Activated CD4-positive, alpha-beta T cell treated with anti-CD3 and anti-CD28 coated beads for 48 hours (primary cell): Measurements from ENCODE around the gene CPA2.
"Not testable (repeated sequence)": the region's sequence is repeated elsewhere in the genome, so short reads cannot be mapped to it uniquely, and the experiment has no call there.

Experiments used
- DNase-seq: peaks from one replicate; pipeline ENCODE4 v3.0.0-alpha.2; 2020

The CPA2 gene

DNA sequence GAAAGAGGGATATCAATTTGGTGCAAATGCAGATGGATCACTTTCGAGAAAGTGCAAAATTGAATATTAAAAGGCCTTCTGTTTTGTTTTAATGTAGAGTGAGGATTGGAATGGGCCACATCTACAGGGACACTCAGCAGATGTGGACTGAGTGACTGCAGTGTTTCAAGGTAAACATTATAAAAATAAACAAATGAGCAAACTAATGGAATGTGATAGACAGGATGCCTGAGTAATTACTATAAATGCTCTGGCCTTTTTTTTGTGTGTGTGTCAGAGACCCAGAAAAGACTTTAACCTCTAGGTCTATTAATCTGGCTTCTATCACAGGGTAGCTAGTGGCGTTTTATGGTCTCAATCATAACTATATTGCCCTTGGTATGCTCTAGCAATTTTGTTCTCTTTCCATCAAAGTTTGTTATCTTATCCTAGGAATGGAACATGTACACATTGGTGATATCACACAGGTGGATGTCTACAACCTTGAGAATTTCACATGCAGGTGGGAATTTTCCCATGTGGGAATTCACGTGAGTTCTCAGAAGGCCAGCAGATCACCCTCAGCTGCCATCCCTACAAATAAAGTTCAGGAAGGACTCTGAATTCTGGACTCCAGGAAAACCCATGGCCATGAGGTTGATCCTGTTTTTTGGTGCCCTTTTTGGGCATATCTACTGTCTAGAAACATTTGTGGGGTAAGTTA is at the start of gene CPA2:
Gene CPA2, plus strand, starts transcription at position 606 of the 703 bp plus-strand sequence. Its CDS starts 19 bp downstream, at position 625.
- no peak for DNase-seq

DNA sequence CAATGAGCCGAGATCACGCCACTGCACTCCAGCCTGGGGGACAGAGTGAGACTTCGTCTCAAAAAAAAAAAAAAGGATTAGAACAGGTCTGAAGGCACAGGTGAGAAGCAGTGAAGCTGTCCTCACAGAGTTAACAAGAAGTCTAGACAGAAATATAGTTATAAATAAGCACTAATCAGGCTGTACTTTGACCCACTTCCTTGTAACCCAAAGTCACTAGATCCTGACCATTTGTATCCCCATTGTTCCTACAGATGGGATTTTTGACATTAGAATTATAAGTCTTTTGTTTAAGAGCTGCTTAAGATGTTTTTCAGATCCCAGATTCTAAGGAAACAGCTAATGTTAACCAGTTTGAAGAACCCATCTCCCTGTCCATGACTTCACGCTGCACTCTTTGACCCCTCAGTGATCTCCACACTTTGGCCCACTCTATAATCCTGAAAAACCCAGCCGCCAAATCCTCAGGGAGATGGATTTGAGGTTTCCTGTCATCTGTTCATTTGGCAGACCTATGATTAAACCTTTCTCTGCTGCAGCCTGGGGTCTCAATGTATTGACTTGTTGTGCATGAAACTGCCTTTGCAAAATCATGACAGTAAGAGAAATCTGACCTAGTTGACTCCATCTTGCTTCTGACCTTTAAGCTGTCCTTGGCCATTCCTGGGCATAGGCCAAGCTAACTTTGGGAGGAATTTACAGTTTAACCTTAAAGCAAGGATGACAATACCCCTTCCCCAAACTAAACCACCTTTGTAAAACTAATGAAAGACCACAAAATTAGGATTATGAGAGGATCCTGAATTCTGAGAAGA is 47.6 kb upstream of the CPA2 start:
- no peak for DNase-seq

DNA sequence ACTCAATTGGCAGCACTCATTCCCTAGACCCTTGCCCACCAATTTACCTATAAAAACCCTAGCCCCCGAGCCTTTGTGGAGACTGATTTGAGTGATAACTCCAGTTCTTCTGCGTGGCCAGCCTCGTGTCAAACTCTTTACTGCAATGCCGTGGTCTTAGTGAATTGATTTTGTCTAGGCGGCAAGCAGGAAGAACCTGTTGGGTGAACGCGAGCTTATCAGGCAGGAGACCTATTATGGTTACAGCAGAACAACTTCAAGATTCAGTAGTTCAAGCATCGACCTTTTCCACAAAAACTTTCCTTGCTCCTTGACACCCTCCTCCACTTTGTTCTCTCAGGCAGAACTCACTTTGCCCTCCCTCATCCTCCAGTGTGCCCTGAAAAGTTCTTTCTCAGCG is 46.8 kb upstream of the CPA2 start:
- DNase-seq: no peak

DNA sequence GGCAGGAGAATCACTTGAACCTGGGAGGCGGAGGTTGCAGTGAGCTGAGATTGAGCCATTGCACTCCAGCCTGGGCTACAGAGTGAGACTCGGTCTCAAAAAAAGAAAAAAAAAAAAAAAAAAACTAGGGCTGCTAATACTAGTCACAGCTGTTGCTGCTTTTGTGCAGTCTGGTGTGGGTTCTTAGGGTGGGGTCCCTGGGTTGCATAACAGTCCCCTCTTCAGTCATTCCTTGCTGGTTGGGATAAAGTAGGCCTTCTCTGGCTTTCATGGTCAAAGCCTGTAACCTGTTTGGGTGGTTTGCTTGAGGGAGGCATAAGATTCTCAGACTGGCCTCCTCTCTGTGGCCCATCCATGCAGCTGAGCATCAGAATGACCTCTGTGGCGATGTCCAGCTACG is 44.9 kb upstream of the CPA2 start:
- DNase-seq: no peak

DNA sequence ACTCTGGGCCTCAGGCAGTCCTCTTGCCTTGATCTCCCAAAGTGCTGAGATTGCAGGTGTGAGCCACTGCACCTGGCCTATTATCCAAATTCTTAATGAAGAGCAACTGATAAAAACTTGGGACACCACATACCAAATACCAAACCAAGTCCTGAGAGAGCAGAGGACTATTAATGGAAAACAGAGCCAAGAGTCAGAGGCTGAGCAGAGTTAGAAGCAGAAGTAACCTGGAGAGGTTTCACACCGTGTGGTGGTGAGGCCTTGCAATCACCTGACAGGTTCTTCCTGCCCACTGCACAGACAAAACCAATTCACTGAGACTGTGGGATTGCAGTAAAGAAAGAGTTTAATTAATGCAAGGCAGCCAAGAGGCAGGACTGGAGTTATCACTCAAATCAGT is 43.0 kb upstream of the CPA2 start:
- no peak for DNase-seq

- no peak for DNase-seq
Observed at GRCh38 chr7:130224210-130224609, 42.5 kb upstream of the CPA2 start.

DNA sequence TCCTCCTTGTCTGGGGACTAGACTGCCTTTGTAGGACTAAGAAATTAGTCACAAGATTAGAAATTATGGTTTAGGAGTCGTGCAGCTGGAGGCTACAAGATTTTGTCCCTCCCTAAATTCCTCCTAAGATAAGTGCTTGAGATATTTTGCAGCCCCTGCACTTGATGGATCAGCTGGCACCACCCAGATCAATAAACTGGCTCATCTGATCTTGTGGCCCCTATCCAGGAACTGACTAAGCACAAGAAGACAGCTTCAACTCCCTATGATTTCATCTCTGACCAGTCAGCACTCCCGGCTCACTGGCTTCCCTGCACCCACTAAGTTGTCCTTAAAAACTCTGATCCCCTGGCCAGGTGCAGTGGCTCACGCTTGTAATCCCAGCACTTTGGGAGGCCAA is 41.7 kb upstream of the CPA2 start:
- DNase-seq: not testable (repeated sequence)

DNA sequence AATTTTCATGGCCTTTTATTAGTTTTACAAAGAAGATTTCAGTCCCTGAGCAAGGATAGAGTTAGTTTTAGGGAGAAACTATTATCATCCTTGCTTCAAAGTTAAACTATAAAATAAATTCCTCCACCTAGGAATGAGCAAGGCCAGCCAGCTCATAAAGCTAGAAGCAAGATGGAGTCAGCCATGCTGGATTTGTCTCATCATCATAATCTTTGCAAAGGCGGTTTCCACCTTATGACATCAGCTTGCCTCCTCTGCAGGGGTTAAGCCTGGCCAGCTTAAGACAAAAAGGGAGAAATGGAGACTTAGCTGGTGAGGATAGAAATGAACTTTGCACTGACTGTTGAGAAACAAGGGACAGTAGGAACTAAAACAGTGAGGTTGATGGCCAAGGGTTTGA is 40.3 kb upstream of the CPA2 start:
- DNase-seq: no peak

- DNase-seq: no peak
Observed at GRCh38 chr7:130227883-130228575, 38.6 kb upstream of the CPA2 start.

DNA sequence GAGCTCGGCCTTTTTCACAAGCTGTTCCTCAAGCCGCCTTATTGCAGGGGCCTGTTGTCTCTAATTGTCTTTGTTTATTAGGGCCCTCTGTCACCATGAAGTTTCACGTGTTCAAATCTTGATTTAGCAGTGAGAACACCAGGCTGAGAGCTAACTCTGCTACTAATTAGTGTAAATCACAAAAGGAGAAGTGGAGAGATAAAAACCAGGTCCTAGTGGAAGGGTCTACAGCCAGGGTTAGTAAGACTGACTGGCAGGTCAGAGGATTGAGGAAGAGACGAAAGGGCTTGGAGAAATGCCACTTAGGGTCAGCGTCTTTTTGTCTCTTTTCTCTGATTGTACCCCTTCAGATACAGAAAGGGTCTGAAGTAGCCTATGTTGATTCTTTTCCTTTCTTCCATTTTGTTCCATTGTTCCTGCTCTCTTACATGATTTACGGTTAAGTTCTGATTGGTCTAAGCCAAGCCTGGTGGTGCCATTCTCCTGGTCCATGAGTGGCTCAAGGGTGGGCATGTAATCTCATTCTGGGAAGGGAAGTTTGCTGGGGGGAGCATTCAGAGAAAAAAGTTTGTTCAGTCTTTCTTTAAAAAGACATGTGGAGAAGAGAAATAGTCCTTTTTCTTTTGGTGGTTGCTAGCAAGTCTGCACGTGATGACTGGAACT is 37.7 kb upstream of the CPA2 start:
- no peak for DNase-seq

GRCh38 chr7:130229981-130230380 is 36.7 kb upstream of the CPA2 start:
- DNase-seq: not testable (repeated sequence)

GRCh38 chr7:130231792-130232191 is 34.9 kb upstream of the CPA2 start:
- DNase-seq: no peak

DNA sequence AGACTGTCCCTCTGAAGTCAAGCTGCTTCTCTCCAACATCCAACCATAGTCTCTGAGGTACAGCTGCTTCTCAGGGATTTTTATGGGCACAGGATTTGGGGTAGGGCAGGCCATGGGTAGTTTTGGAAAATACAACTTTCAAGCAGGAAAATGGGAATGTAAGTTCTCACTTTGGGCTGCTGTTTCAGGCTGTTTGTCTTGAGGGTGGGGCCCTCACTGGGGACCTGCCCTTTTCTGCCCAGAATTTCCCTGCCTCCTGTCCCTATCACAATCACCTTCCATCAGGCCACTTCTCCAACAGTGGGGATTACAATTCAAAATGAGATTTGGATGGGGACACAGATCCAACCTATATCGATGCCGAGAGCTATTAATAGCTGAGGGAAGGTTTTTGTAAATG is 34.5 kb upstream of the CPA2 start:
- no peak for DNase-seq

- no peak for DNase-seq
Observed at GRCh38 chr7:130234078-130234477, 32.6 kb upstream of the CPA2 start.

DNA sequence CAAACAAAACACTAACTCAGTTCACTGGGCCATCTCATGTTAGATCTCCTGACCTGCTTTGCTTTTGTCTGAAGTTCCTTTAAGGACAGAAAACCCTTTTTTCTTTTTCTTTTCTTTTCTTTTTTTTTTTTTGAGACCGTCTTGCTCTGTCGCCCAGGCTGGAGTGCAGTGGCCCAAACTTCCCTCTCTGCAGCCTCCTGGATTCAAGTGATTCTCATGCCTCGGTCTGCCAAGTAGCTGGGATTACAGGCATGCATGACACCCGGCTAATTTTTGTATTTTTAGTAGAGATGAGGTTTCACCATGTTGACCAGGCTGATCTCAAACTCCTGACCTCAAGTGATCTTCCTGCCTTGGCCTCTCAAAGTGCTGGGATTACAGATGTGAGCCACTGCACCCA is 30.3 kb upstream of the CPA2 start:
- DNase-seq: not testable (repeated sequence)

- DNase-seq: no peak
Observed at GRCh38 chr7:130240240-130240639, 26.4 kb upstream of the CPA2 start.

DNA sequence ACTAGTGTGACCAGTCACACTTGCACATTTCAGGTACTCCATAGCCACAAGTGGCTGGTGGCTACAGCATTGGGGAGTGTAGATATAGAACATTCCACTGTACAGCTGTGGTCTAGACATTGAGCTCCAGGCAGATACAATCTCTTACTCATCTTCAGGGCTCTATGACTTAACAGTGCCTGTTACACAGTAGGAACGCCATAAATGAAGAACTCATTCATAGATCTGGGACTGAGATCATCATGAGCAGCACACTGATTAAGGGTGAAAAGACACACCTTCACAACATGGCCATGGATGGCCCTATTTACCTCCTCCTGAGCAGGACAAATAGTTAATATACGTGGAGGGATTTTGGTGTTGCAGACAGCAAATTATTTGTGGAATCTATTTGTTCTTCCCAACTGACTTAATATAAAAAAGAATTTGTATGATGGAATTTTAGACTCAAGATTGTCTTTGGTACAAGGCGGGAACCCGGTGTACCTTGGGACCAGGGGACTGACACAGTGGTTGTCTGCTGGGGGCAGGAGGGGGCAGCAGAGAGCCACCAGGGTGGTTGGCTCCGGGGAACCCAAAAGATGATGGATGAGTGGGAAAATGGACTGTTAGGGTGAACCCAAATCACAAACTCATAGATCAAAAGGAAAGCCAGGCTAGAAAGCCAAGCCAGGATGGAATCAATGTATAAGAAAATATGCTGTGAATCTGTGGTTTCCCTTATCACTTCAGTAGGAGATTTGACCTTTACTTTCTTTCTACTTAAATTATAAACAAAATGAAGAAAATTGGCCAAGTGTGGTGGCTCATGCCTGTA is 24.3 kb upstream of the CPA2 start:
- peak; percentile 75 for DNase-seq

- DNase-seq: not testable (repeated sequence)
Observed at GRCh38 chr7:130243486-130243885, 23.2 kb upstream of the CPA2 start.

GRCh38 chr7:130246491-130246890 is 20.2 kb upstream of the CPA2 start:
- DNase-seq: not testable (repeated sequence)

- DNase-seq: not testable (repeated sequence)
Observed at GRCh38 chr7:130248842-130249241, 17.8 kb upstream of the CPA2 start.

DNA sequence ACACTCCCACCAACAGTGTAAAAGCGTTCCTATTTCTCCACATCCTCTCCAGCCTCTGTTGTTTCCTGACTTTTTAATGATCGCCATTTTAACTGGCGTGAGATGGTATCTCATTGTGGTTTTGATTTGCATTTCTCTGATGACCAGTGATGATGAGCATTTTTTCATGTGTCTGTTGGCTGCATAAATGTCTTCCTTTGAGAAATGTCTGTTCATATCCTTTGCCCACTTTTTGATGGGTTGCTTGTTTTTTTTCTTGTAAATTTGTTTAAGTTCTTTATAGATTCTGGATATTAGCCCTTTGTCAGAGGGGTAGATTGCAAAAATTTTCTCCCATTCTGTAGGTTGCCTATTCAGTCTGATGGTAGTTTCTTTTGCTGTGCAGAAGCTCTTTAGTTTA is 17.0 kb upstream of the CPA2 start:
- DNase-seq: not testable (repeated sequence)

- no peak for DNase-seq
Observed at GRCh38 chr7:130254555-130254954, 12.1 kb upstream of the CPA2 start.
